ENCODE measurements around the gene ZNF276. TPM values are rescaled to one million over a fixed set of nuclear protein-coding genes. Genes with fewer than 3 reads are reported as not detected.
A peak's percentile ranks its signal among the peaks of the same experiment; 100 is the strongest.
"Not testable (repeated sequence)": the region's sequence is repeated elsewhere in the genome, so short reads cannot be mapped to it uniquely, and the experiment has no call there.

Gene ZNF276
- total RNA-seq, 1 donor from 2014 or later, result 33.2 TPM

DNA sequence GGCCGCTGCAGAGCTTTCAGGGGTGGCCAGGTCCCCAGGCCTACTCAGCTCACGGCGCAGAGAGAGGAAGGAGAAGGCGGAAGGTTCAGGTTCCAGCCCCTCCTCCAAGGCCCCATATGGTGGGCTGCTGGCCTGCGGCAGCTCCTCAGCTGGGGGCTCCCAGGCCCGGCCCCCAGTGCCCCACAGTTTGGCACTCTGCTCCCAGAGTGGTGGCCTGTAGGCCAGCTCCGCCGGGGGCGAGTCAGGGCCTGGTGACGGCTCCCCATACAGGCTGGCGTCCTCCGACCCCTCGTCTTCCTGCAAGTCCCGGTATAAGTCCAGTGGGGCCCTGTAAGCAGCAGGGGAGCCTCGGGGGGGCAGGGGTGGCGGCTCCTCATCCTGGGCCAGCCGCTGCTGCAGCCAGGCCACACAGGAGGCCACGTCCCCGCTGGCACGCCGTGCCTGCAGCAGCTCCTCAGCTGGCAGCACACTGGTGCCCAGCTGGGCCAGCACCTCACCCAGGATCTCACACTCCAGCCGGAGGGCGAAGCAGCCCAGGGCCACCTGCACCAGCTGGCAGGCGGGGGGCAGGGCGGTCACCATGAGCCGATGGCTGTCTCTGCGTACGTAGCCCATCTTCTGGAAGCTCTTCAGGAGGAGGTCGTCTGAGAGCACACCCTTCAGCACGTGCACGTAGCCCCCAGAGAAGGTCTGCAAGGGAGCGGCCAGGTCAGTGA lies 23.6 kb upstream of the ZNF276 start:
- ATAC-seq, result no peak
- intact Hi-C loops (cut with DNase I), result no loop called here
- DNase-seq, result peak; percentile 42
- H3K4me3 ChIP-seq, result no peak overlapping the region
- no peak for TF ChIP-seq CTCF (IDR thresholded peaks at IDR 0.05)
- no peak overlapping the region for H3K27ac ChIP-seq
- H3K27me3 ChIP-seq (ENCODE audit: low read depth), result no peaks in the 10 kb centered on the region
- H3K9me3 ChIP-seq, result no peaks in the 10 kb centered on the region
- H3K36me3 ChIP-seq, result peaks cover 49% of the 10 kb centered on the region
- peaks cover 17% of the 10 kb centered on the region for H3K4me1 ChIP-seq

DNA sequence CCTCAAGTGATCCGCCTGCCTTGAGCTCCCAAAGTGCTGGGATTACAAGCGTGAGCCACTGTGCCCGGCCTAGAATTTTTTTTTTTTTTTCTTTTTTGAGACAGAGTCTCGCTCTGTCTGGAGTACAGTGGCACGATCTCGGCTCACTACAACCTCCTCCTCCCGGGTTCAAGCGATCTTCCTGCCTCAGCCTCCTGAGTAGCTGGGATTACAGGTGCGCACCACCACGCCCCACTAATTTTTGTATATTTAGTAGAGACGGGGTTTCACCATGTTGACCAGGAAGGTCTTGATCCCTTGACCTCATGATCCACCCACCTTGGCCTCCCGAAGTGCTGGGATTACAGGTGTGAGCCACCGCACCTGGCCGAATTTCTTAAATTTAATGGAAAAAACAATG lies 22.6 kb upstream of the ZNF276 start:
- DNase-seq; H3K4me3 ChIP-seq; H3K27me3 ChIP-seq (ENCODE audit: low read depth); ATAC-seq; H3K27ac ChIP-seq; H3K9me3 ChIP-seq; intact Hi-C loops (cut with DNase I): not testable (repeated sequence)
- Histone ChIP-seq H3K4me1 (peaks cover 17% of the 10 kb centered on the region), H3K36me3 (peaks cover 40% of the 10 kb centered on the region)

- Histone ChIP-seq H3K4me3 (peak overlapping the region; percentile 73), H3K27ac (peak overlapping the region; percentile 86), H3K36me3 (peaks cover 31% of the 10 kb centered on the region), H3K4me1 (peaks cover 17% of the 10 kb centered on the region)
- ATAC-seq; H3K27me3 ChIP-seq (ENCODE audit: low read depth); DNase-seq; H3K9me3 ChIP-seq: not testable (repeated sequence)
- intact Hi-C loops (cut with DNase I), result loop anchor here (10.0 kb wide), 1 partner anchor 165 kb away; no protein-coding TSS in a partner anchor
Measured at GRCh38 chr16:89699629-89700099, 21.7 kb upstream of the ZNF276 start.

GRCh38 chr16:89700100-89700648 lies 21.2 kb upstream of the ZNF276 start:
- Histone ChIP-seq H3K27ac (peak overlapping the region; percentile 86), H3K4me1 (peaks cover 17% of the 10 kb centered on the region), H3K4me3 (peak overlapping the region; percentile 73), H3K36me3 (peaks cover 28% of the 10 kb centered on the region), H3K27me3 (ENCODE audit: low read depth) (no peaks in the 10 kb centered on the region), H3K9me3 (no peaks in the 10 kb centered on the region)
- ATAC-seq, result peak; percentile 79 to 85
- TF ChIP-seq CTCF (IDR thresholded peaks at IDR 0.05), result peak; percentile 85
- intact Hi-C loops (cut with DNase I), result loop anchor here (10.0 kb wide), 1 partner anchor 165 kb away; no protein-coding TSS in a partner anchor
- DNase-seq, result peak; percentile 100

GRCh38 chr16:89700649-89701424 lies 20.5 kb upstream of the ZNF276 start:
- ATAC-seq (peak; percentile 55 to 60), DNase-seq (peak; percentile 77)
- H3K4me3 ChIP-seq, result peak overlapping the region; percentile 73
- H3K9me3 ChIP-seq, result no peaks in the 10 kb centered on the region
- intact Hi-C loops (cut with DNase I), result loop anchor here (10.0 kb wide), 1 partner anchor 164 kb away; no protein-coding TSS in a partner anchor
- H3K27me3 ChIP-seq (ENCODE audit: low read depth), result no peaks in the 10 kb centered on the region
- peaks cover 22% of the 10 kb centered on the region for H3K36me3 ChIP-seq
- H3K4me1 ChIP-seq, result peaks cover 17% of the 10 kb centered on the region
- TF ChIP-seq CTCF (IDR thresholded peaks at IDR 0.05), result peak; percentile 31
- peak overlapping the region; percentile 86 for H3K27ac ChIP-seq
